H1 (cell line): ENCODE results near the gene IKZF5. TPM values are rescaled to one million over a fixed set of nuclear protein-coding genes. Genes with fewer than 3 reads are reported as not detected.

Experiments
- CTCF ChIA-PET: fragments of 300-600 bp; sonication (Branson Sonifier 250); formaldehyde crosslinking; loops from one replicate; lab custom pipeline; 2021; ENCODE audit not compliant: partially characterized antibody; lab: Charles Lee
- POLR2A ChIA-PET: fragments of 300-600 bp; sonication (Branson Sonifier 250); formaldehyde crosslinking; loops from one replicate; lab custom pipeline; 2021; ENCODE audit warnings: inconsistent platforms; ENCODE audit not compliant: partially characterized antibody; lab: Charles Lee
- DNase-seq, 2 experiments: peaks; one replicate each; pipeline versions ENCODE4 v3.0.0 to v3.0.0-alpha.2; 2010 to 2022; ENCODE audit warnings: low spot score in 2 of 2, low read depth in 1 of 2, mixed read lengths in 1 of 2
- FAIRE-seq: peaks from 2 replicates; lab custom pipeline; 2011; peaks lifted over from hg19 to GRCh38; lab: Jason Lieb, UNC
- H2AFZ ChIP-seq: 2 replicates; pipeline ENCODE4 v1.8.1; 2012; ENCODE audit warnings: low read length, inconsistent platforms
- H2AK5ac ChIP-seq: 2 replicates; pipeline ENCODE4 v1.6.1; 2013; ENCODE audit warnings: low read depth, low read length
- H2BK120ac ChIP-seq: replicated peaks from 2 replicates; pipeline ENCODE3; 2013; ENCODE audit warnings: low read depth, low read length, inconsistent platforms
- H2BK12ac ChIP-seq: 2 replicates; pipeline ENCODE4 v1.6.1; 2013; ENCODE audit warnings: low read depth, low read length
- H2BK15ac ChIP-seq: 2 replicates; pipeline ENCODE4 v1.6.1; 2013; ENCODE audit warnings: low read length
- H2BK20ac ChIP-seq: 2 replicates; pipeline ENCODE4 v1.6.1; 2013; ENCODE audit warnings: low read length
- H2BK5ac ChIP-seq: 2 replicates; pipeline ENCODE4 v1.6.1; 2013; ENCODE audit warnings: low read depth, low read length
- H3K14ac ChIP-seq: 2 replicates; pipeline ENCODE4 v1.6.1; 2013; ENCODE audit warnings: inconsistent platforms; ENCODE audit not compliant: insufficient read length
- H3K18ac ChIP-seq: 2 replicates; pipeline ENCODE4 v1.6.1; 2013; ENCODE audit warnings: low read length; ENCODE audit errors: extremely low read depth
- H3K23ac ChIP-seq: 2 replicates; pipeline ENCODE4 v1.6.1; 2013; ENCODE audit warnings: inconsistent platforms; ENCODE audit not compliant: insufficient read length
- H3K23me2 ChIP-seq: 2 replicates; pipeline ENCODE4 v1.6.1; 2013; ENCODE audit warnings: low read depth, low read length
- H3K27ac ChIP-seq: 2 replicates; pipeline ENCODE4 v1.6.1; 2011; ENCODE audit warnings: low read depth, low read length, inconsistent platforms
- H3K27me3 ChIP-seq, 4 experiments: replicated peaks in 1 of 4; 1 replicate in 1 of 4; 2 replicates in 3 of 4; pipeline versions ENCODE4 v1.6.1 to v1.8.1; 2011 to 2013; ENCODE audit warnings: low read length in 3 of 4, mild to moderate bottlenecking in 3 of 4, inconsistent platforms in 2 of 4, mixed read lengths in 2 of 4, moderate library complexity in 1 of 4; ENCODE audit not compliant: control insufficient read depth in 3 of 4, insufficient read depth in 3 of 4; ENCODE audit errors: extremely low read depth in 1 of 4
- H3K36me3 ChIP-seq, 4 experiments: 2 replicates each; pipeline versions ENCODE4 v1.6.1 to v1.8.1; 2011 to 2013; ENCODE audit warnings: mild to moderate bottlenecking in 4 of 4, low read length in 3 of 4, moderate library complexity in 2 of 4, control low read depth in 1 of 4, inconsistent platforms in 1 of 4; ENCODE audit not compliant: insufficient read depth in 4 of 4, control insufficient read depth in 2 of 4
- H3K4ac ChIP-seq: replicated peaks from 2 replicates; pipeline ENCODE3; 2013; ENCODE audit warnings: low read length, low read depth, mixed read lengths, inconsistent platforms; ENCODE audit not compliant: insufficient read length
- H3K4me1 ChIP-seq, 4 experiments: replicated peaks in 1 of 4; 1 replicate in 1 of 4; 2 replicates in 3 of 4; pipeline versions ENCODE4 v1.6.1 to v1.8.1; 2011 to 2013; ENCODE audit warnings: low read length in 3 of 4, inconsistent platforms in 2 of 4, mixed read lengths in 1 of 4; ENCODE audit not compliant: insufficient read depth in 4 of 4, control insufficient read depth in 3 of 4
- H3K4me2 ChIP-seq, 2 experiments: 2 replicates each; pipeline versions ENCODE4 v1.6.1 to v1.8.1; 2011 to 2013; ENCODE audit warnings: low read depth in 2 of 2, low read length in 2 of 2, control low read depth in 1 of 2, inconsistent platforms in 1 of 2, mild to moderate bottlenecking in 1 of 2; ENCODE audit not compliant: insufficient read depth in 1 of 2
- H3K4me3 ChIP-seq, 4 experiments: fragments of 200-600, 300-600 bp in 1 of 4; sonication (generic), shearing (Covaris generic), sonication (Bioruptor Twin) in 1 of 4; 2 replicates each; pipeline versions ENCODE4 v1.5.1 to v1.8.1; 2011 to 2016; ENCODE audit warnings: low read length in 4 of 4, low read depth in 3 of 4, control low read depth in 2 of 4, inconsistent platforms in 2 of 4, mild to moderate bottlenecking in 2 of 4, mixed read lengths in 1 of 4, moderate library complexity in 1 of 4; ENCODE audit not compliant: insufficient read depth in 2 of 4; ENCODE audit errors: extremely low read depth in 1 of 4
- H3K56ac ChIP-seq: replicated peaks from 2 replicates; pipeline ENCODE3; 2013; ENCODE audit warnings: low read depth, mild to moderate bottlenecking, mixed read lengths, low read length, inconsistent platforms; ENCODE audit not compliant: insufficient read length
- H3K79me1 ChIP-seq: 2 replicates; pipeline ENCODE4 v1.6.1; 2013; ENCODE audit warnings: low read depth, low read length, control low read depth
- H3K79me2 ChIP-seq, 2 experiments: 2 replicates each; pipeline versions ENCODE4 v1.6.1 to v1.8.1; 2012 to 2013; ENCODE audit warnings: low read length in 2 of 2, mild to moderate bottlenecking in 2 of 2, inconsistent platforms in 1 of 2; ENCODE audit not compliant: insufficient read depth in 2 of 2, control insufficient read depth in 1 of 2
- H3K9ac ChIP-seq, 4 experiments: replicated peaks in 1 of 4; 1 replicate in 1 of 4; 2 replicates in 3 of 4; pipeline versions ENCODE4 v1.6.1 to v1.8.1; 2011 to 2013; ENCODE audit warnings: low read depth in 3 of 4, low read length in 3 of 4, control low read depth in 2 of 4, mild to moderate bottlenecking in 2 of 4, moderate library complexity in 2 of 4, inconsistent platforms in 1 of 4; ENCODE audit errors: extremely low read depth in 1 of 4
- H3K9me3 ChIP-seq, 2 experiments: 2 replicates each; pipeline versions ENCODE4 v1.6.1 to v1.8.1; 2012 to 2013; ENCODE audit warnings: mild to moderate bottlenecking in 2 of 2, moderate library complexity in 2 of 2, control low read depth in 1 of 2, inconsistent platforms in 1 of 2, low read depth in 1 of 2, low read length in 1 of 2, mixed read lengths in 1 of 2; ENCODE audit not compliant: insufficient read depth in 2 of 2
- H4K20me1 ChIP-seq, 2 experiments: replicated peaks in 1 of 2; 2 replicates each; pipeline versions ENCODE3 to v1.8.1; 2011 to 2013; ENCODE audit warnings: inconsistent platforms in 2 of 2, low read length in 2 of 2, mild to moderate bottlenecking in 1 of 2; ENCODE audit not compliant: insufficient read depth in 2 of 2, control insufficient read depth in 1 of 2
- H4K5ac ChIP-seq: 2 replicates; pipeline ENCODE4 v1.6.1; 2013; ENCODE audit warnings: low read length, low read depth, mixed read lengths, inconsistent platforms; ENCODE audit not compliant: insufficient read length
- H4K8ac ChIP-seq: 2 replicates; pipeline ENCODE4 v1.8.0; 2013; ENCODE audit warnings: mild to moderate bottlenecking, moderate library complexity, low read length, inconsistent platforms; ENCODE audit not compliant: insufficient read depth; ENCODE audit errors: extremely low read depth
- H4K91ac ChIP-seq: replicated peaks from 2 replicates; pipeline ENCODE3; 2013; ENCODE audit warnings: low read length, mixed read lengths, inconsistent platforms; ENCODE audit not compliant: insufficient read length
- CTCF ChIP-seq, 3 experiments: IDR thresholded peaks; 1 replicate in 2 of 3; 2 replicates in 1 of 3; pipeline versions ENCODE4 v1.5.1 to v1.6.1; 2011; ENCODE audit warnings: low read length in 3 of 3, mild to moderate bottlenecking in 3 of 3, inconsistent platforms in 2 of 3, low read depth in 1 of 3, moderate library complexity in 1 of 3; ENCODE audit not compliant: insufficient read depth in 1 of 3; ENCODE audit errors: control extremely low read depth in 1 of 3
- MAX ChIP-seq: IDR thresholded peaks from 2 replicates; pipeline ENCODE4 v1.6.1; 2012; ENCODE audit warnings: inconsistent platforms
- PHF8 ChIP-seq: fragments of 200-600 bp; sonication (generic); conservative IDR thresholded peaks from 2 replicates; pipeline ENCODE4 v1.7.1; 2012; ENCODE audit warnings: low read depth, mild to moderate bottlenecking, inconsistent platforms, low read length, moderate library complexity
- RAD21 ChIP-seq, 2 experiments: IDR thresholded peaks in 1 of 2; conservative IDR thresholded peaks in 1 of 2; 2 replicates each; pipeline ENCODE4 v1.6.1; 2011; ENCODE audit warnings: low read depth in 2 of 2, low read length in 2 of 2, improper control_type of control experiment in 1 of 2, inconsistent platforms in 1 of 2, mild to moderate bottlenecking in 1 of 2, moderate library complexity in 1 of 2
- TAF1 ChIP-seq: IDR thresholded peaks from 2 replicates; pipeline ENCODE4 v1.6.1; 2011; ENCODE audit warnings: mild to moderate bottlenecking, low read depth, low read length
- WGBS, 2 experiments: shearing (Covaris generic) in 1 of 2; methylation state at CpG; one replicate each; pipeline versions ENCODE4 v1.1.6 to v1.1.7; 2013 to 2015; ENCODE audit warnings: low lambda C conversion rate in 2 of 2, mixed read lengths in 2 of 2, inconsistent platforms in 1 of 2, low coverage in 1 of 2, missing lambda C conversion rate in 1 of 2; ENCODE audit not compliant: insufficient replicate concordance in 2 of 2, insufficient coverage in 1 of 2, insufficient read length in 1 of 2; ENCODE audit errors: extremely low coverage in 1 of 2, missing lambda C conversion rate in 1 of 2; 5-methylcytosine and 5-hydroxymethylcytosine counted together
- polyA plus RNA-seq, 7 experiments: library from polyadenylated mRNA; depleted of rRNA in 3 of 7; stranded (reverse) in 5 of 7; unstranded in 2 of 7; fragments of >200 nt in 5 of 7; fragments of 200-250 nt in 2 of 7; gene quantifications; 1 replicate in 5 of 7; 2 replicates in 1 of 7; 4 replicates in 1 of 7; pipeline versions ENCODE4 v1.2.1 to v1.2.3, GENCODE V29; 2011 to 2013; ENCODE audit warnings: missing spikeins in 2 of 7, mixed read lengths in 2 of 7
- total RNA-seq: library from RNA; stranded (reverse); fragmentation: NEBNext Ultra II Directional; extraction: Animal tissue kit (Norgen Biotek cat#: 25700); gene quantifications from 2 replicates; pipeline ENCODE4 v1.2.1, GENCODE V29; 2021

IKZF5 gene
- total and polyA plus RNA-seq, 2 of the 8 experiments (the other 6 are each of a cell fraction or from before 2014, with no cell fraction given) = 5.2 to 15.3 TPM

DNA sequence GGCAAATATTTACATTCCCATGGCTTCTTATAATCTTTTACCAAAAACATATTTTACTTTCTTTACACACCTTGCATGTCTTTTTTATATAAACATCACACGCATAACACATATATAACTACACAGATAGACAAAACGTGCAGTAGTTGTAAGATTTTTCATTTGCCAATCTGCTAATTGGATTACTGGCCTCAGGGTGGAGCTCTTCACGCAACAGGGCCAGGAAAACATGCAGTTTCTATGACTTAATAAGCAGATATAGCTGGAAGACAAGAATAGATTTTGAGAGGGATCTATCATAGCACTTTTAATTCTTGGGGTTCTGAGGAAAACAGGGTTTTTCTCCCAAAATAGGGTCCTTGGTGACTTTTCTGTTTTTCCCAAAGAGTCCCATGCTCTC, 12.9 kb upstream of the IKZF5 start:
- Histone ChIP-seq H3K36me3 (no peaks in the 10 kb centered on the region; a peak in 1 of 8 replicates), H2AK5ac (no peak overlapping the region), H2BK12ac (no peak overlapping the region), H2BK20ac (no peak overlapping the region), H3K27ac (no peak overlapping the region), H3K23me2 (no peaks in the 10 kb centered on the region), H3K4me3 (no peak overlapping the region), H3K27me3 (peaks cover 0 to 2% (median under 1%) of the 10 kb centered on the region in 4 experiments; a peak in 3 of 7 replicates), H2BK15ac (no peak overlapping the region), H3K79me2 (0 out of 4 replicates have a peak, but pooled peaks cover 0 to under 1% of the 10 kb centered on the region in 2 experiments), H3K18ac (no peak overlapping the region), H3K4me1 (peaks cover 3 to 15% (median 7%) of the 10 kb centered on the region in 4 experiments; a peak in 6 of 7 replicates), H4K91ac (no peak overlapping the region), H3K79me1 (no peaks in the 10 kb centered on the region), H2BK120ac (no peak overlapping the region), H3K4me2 (no peak overlapping the region), H3K9me3 (no peaks in the 10 kb centered on the region), H2AFZ (no peak overlapping the region), H3K4ac (no peak overlapping the region), H4K5ac (no peak overlapping the region), H3K9ac (no peak overlapping the region), H2BK5ac (no peak overlapping the region), H4K8ac (no peak overlapping the region), H3K23ac (no peak overlapping the region), H3K56ac (no peak overlapping the region), H4K20me1 (no peaks in the 10 kb centered on the region), H3K14ac (no peak overlapping the region)
- TF ChIP-seq CTCF (IDR thresholded peaks at IDR 0.05; ENCODE audit: control extremely low read depth in 1 of 3, insufficient read depth in 1 of 3, low read depth in 1 of 3, low read length in 3 of 3) (peak in 2 of 3 experiments; percentile 18 to 60; a peak in 2 of 4 replicates), MAX (no peak), RAD21 (IDR thresholded peaks at IDR 0.05 in 1 of 2, conservative IDR thresholded peaks at IDR 0.05 in 1 of 2; ENCODE audit: low read depth in 2 of 2, low read length in 2 of 2) (peak; percentile 19 to 35; a peak in 2 of 4 replicates), TAF1 (no peak), PHF8 (no peak)
- DNase-seq = no peak
- CTCF ChIA-PET = interaction anchor here (0.6 to 3.7 kb wide), 13 partner anchors 11 to 532 kb away, joined by 3 to 28 read pairs (median 4); partner anchors contain the start of genes ACADSB and IKZF5
- FAIRE-seq = no peak
- POLR2A ChIA-PET = interaction anchor here (1.6 to 4.3 kb wide), 2 partner anchors 9 to 12 kb away, joined by 4 to 25 read pairs; partner anchors contain the start of genes ACADSB and IKZF5
- WGBS, 2 experiments = 59 to 100% methylated on average over 1 to 3 of the region's 3 CpGs
